HL-60 (cell line): ENCODE measurements around the gene GDF11.

ENCODE experiments used
- CTCF ChIP-seq: IDR thresholded peaks from one replicate; pipeline ENCODE4 v1.5.1; 2011; ENCODE audit warnings: low read length, control low read depth, inconsistent platforms; ENCODE audit not compliant: insufficient read depth
- GABPA ChIP-seq: IDR thresholded peaks from 2 replicates; pipeline ENCODE4 v1.6.1; 2012; ENCODE audit warnings: low read depth
- POLR2AphosphoS5 ChIP-seq: IDR thresholded peaks from 2 replicates; pipeline ENCODE4 v1.6.1; 2012; ENCODE audit warnings: low read depth
- REST ChIP-seq: IDR thresholded peaks from 2 replicates; pipeline ENCODE4 v1.6.1; 2012; ENCODE audit warnings: low read depth; ENCODE audit not compliant: insufficient replicate concordance
- SPI1 ChIP-seq: IDR thresholded peaks from 2 replicates; pipeline ENCODE4 v1.6.1; 2012; ENCODE audit warnings: low read depth, mild to moderate bottlenecking, borderline replicate concordance

- no peak for TF ChIP-seq CTCF
- TF ChIP-seq POLR2AphosphoS5 = no peak
- no peak for TF ChIP-seq REST
- no peak for TF ChIP-seq SPI1
- TF ChIP-seq GABPA = no peak
Observed at GRCh38 chr12:55693323-55694187, 49.4 kb upstream of the GDF11 start.
